T-helper 9 cell (primary cell): Measurements from ENCODE around the gene ARL8A.
"Not testable (repeated sequence)": the region's sequence is repeated elsewhere in the genome, so short reads cannot be mapped to it uniquely, and the experiment has no call there.

ENCODE experiments used
- DNase-seq: peaks from one replicate; pipeline ENCODE4 v3.0.0-alpha.2; 2020

ARL8A gene

DNA sequence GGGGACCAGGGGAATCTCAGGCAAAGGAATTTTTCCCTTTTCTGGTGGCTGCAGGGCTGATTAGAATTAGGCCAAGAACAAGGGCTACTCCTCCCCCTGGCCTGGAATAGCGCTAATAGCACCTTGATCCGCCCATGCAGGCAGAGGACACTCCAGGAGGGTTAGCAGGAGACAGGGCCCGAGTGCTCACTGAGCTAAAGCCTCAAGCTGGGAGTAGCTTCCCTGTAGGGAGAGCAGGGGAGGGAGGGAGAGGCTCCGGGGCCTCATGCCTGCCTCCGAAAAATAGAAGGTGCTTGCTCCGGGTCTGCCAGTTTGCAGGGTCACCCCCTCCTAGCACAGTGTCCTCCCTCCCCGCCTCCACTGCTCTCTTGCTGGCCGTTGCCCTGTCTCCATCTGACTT is 12.1 kb upstream of the ARL8A start:
- no peak for DNase-seq

- DNase-seq, result peak; percentile 14
These were observed 11.0 kb upstream of the ARL8A start for GRCh38 chr1:202155478-202156021.

DNA sequence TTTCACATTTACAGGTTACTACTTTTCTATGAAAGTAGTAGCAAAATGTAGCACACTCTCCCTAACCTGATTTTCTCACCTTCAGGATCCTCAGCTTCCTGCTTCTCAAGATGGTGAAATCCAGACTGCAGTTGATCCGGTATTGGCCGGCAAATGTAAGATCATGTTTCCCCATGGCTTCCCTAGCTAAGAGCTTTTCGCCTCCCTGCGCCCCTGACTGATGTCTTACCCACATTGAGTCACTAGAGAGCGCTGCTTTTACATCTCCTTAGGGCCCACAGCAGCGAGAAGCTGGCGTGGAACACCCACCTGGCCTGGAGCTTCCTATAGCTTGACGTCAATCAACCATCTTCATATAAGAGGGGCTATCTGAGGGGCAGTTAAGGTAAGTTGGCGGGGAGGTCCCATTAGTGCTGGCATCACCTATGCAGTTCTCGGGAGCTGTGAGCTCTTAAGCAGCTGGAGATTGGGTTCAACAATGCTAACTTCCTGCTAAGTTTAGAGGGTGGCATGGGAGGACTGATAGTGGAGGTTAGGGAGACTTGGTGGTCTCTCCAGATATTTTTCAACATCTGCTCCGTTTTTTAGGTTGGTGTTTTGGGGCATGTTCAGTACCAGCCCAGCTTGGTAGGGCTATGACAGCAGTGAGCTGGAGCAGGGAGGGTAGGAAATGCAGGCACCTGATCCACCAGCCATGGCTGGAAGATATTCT is 10.4 kb upstream of the ARL8A start:
- DNase-seq, result peak; percentile 43

GRCh38 chr1:202154148-202154765 is 9.7 kb upstream of the ARL8A start:
- DNase-seq, result no peak

DNA sequence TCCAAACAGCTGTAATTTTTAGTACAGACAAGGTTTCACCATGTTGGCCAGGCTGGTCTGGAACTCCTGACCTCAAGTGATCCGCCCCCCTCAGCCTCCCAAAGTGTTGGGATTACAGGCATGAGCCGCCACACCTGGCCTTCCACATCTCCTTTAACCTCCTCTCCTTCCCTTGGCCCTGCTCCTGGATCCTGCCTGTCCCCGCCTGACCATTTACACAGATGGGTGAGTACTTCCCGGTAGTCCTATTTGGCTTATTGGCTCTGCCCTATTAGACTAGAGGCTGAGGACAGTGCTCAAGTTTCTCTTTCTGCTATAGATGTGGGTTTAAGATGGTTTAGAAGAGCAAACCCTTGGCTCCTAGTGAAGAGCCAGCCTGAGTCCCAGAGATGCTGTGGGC is 8.7 kb upstream of the ARL8A start:
- no peak for DNase-seq

DNA sequence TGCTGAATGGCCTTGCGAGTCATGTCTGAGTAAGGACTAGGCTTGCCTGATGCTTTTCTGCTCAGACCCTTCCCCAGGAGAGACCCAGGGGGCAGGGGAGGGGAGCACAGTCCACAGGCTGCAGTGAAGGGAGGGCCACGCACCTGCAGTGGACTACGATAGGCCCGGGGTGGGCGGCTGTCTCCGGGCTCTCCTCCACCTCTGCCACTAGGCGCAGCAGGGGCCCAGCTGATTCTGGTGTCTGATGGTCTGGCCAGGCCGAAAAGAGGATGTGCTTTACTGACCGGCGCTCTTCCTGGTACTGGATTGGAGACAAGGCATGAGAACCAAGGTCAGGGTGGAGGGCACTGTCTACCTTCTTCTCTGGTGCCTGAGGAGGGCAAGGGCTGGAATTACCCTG is 7.9 kb upstream of the ARL8A start:
- DNase-seq, result no peak

GRCh38 chr1:202151045-202151444 is 6.5 kb upstream of the ARL8A start:
- no peak for DNase-seq

DNA sequence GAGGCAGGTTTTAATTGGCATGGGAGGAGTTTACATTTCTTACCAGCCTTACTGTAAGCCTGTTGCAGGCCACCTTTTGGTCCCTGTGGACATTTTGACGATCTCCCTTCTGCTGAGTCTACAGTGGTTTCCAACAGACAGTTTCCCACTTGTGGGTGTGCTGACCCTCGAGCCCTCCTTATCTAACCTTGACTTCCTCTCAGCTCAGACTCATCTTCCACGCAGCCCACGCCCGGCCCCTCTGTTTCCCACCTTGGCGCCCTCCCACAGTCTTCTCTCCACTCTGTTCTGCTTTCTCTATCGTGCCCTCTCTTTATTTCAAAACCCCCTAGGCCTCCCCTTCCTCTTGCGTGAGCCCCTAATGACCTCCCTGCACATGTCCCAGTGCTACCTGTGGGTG is 6.1 kb upstream of the ARL8A start:
- DNase-seq, result no peak

GRCh38 chr1:202150187-202150586 is 5.7 kb upstream of the ARL8A start:
- no peak for DNase-seq

DNA sequence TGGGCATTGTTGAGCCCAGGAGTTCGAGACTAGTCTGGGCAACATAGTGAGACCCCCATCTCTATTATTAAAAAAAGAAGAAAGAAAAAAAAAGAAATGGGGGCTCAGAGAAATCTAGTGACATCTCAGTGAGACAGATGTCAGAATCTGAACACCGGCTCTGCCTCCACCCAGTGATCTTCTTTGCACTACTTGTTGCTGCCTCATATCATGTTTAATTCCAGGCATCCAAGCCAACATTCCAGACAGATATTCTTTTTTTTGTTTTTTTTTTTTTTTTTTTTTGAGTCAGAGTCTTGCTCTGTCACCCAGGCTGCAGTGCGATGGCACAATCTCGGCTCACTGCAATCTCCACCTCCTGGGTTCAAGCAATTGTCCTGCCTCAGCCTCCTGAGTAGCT is 5.0 kb upstream of the ARL8A start:
- no peak for DNase-seq

GRCh38 chr1:202148391-202148790 is 3.9 kb upstream of the ARL8A start:
- DNase-seq, result no peak

- no peak for DNase-seq
These were observed 2.5 kb upstream of the ARL8A start for GRCh38 chr1:202146993-202147392.

- DNase-seq, result no peak
These were observed 1.7 kb upstream of the ARL8A start for GRCh38 chr1:202146279-202146678.

DNA sequence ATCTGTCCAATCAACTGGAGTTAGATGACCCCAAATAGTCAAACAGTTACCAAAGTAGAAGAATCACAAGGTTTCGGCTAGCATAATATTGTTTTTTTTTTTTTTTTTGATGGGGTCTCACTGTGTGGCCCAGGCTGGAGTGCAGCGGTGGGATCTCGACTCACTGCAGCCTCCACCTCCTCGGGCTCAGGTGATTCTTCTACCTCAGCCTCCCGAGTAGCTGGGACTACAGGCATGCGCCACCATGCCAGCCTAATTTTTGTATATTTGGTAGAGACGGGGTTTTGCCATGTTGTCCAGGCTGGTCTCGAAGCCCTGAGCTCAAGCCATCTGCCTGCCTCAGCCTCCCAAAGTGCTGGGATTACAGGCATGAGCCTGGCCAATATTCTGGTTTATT is 1.2 kb upstream of the ARL8A start:
- not testable (repeated sequence) for DNase-seq

DNA sequence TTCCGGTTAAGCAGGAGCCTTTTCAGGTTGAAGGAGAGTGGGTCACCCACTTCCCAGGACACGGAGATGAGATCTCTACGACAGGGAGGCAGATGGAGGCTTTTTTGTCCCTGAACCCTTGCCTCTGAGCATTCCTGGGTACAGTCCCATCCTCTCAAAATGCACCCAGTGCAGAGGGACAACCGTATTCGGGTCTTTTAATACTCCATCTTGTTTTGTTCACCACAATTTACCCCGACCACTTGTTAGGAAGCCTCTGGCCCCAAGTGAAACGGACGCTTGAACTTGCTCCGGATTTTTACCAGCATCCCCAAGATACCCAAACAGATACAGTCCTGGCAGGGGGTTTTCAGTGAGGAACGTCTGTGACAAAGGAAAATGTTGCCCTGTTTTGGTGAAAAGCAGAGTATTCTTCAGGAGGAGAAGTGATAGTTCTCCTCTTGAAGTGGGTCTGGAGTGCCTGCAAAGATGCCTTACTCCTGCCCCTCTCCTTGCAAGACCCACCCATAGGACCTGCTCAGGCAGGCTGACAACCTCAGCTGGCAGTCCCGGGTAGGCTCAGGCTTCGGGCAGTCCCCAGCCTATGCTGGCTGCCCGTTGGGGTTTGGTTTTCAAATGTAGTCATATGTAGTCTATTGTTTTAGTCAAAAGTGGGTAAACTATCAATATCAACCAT is 669 bp upstream of the ARL8A start:
- no peak for DNase-seq

GRCh38 chr1:202143768-202144401 is 652 bp downstream of the ARL8A start:
- DNase-seq, result no peak

- peak; percentile 13 for DNase-seq
These were observed 1.3 kb downstream of the ARL8A start for GRCh38 chr1:202143011-202143767.

GRCh38 chr1:202141468-202141867 is 3.1 kb downstream of the ARL8A start:
- DNase-seq, result not testable (repeated sequence)

- no peak for DNase-seq
These were observed 3.7 kb downstream of the ARL8A start for GRCh38 chr1:202140833-202141232.

DNA sequence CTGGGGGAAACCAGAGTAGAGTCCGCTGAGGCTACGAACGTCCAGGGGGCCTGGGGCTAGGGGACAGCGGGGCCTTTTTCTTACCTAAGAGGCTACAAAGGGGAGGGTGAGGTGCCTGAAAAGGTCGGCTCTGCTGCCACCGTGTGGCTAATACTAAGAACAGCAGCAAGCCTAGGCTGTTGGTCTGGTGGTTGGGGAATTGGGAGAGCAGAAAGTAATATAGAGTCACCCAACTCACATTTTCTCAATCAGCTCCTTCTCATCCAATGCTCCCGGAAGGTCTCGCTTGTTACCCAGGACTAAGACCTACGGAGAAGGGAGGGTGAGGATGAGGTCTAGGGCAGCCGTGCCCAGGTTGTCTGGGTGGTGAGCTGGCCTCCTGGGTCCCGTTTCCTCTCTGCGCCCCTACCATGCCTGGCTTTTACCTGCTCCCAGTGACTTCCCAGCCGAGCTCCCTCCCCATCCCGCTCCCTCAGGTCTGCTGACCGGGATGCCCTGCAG is 9.3 kb downstream of the ARL8A start:
- peak; percentile 32 for DNase-seq

GRCh38 chr1:202134645-202135172 is 9.8 kb downstream of the ARL8A start:
- DNase-seq, result no peak

DNA sequence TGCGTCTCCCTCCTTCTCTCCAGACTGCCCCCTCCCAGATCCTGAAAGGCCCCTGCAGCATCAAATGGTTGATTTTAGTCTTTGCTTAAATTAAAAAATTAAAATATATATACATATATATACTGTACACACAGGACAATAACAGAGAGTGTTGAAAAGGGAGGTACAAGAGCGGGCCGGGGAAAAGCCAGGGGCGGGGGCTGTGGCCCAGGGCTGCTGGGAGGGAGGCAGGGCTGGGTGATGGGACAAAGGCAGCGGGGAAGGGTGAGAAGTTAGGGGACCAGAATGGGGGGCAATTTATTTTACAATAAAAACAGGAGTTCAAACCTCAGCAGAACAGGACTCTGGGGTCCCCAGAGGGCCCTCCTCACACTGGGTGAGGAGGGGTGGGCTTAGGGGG is 10.5 kb downstream of the ARL8A start:
- DNase-seq, result no peak
